HL-60/S4 treated with retinoic acid at 250 ng/mL for 4 days and 3 days (cell line): ENCODE results near the gene MAP4K5.

Source experiments
- in situ Hi-C: fragments of 300-500 bp; cut with MboI; formaldehyde crosslinking; loops from 2 replicates; pipeline ENCODE4 v1.7.0; 2022; ENCODE audit warnings: low sequenced_read_pairs

Gene MAP4K5

DNA sequence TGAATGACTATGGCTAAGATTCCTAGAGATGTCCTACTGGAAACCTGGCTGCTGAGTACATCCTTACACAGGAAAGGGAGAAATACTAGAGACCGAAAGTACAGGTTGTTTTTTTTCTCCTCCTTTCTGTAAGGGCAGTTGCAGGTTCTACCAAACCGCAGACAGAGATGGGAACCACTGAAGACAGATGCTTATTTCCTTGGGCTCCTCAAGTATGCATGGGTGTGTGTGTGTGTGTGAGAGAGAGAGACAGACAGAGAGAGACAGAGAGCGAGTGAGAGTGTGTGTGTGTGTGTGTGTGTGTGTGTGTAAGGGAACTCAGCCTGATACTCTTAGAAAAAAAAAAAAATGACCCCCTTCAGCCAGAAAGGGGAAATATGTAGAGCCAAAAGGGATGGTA lies 42.5 kb downstream of the MAP4K5 start:
- in situ Hi-C loops: no loop called here

DNA sequence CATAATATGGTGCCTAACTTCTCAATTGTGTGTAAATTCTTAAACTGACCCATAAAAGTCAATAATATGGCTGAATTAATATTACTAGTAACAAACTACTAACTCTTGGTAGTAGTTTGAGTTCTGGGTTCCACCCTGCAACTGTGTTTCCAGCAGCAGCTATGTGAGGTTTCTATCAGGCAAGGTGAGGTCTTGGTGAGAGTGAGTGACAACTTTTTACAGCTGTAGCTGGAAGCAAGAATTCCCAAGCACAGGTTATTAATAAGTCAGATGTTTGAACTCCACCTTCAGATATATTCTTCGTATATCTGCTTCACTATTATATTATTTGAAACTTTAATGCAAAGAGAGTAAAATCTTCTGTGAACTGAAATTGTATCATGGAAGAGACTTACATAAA lies 43.8 kb downstream of the MAP4K5 start:
- in situ Hi-C loops: no loop called here

DNA sequence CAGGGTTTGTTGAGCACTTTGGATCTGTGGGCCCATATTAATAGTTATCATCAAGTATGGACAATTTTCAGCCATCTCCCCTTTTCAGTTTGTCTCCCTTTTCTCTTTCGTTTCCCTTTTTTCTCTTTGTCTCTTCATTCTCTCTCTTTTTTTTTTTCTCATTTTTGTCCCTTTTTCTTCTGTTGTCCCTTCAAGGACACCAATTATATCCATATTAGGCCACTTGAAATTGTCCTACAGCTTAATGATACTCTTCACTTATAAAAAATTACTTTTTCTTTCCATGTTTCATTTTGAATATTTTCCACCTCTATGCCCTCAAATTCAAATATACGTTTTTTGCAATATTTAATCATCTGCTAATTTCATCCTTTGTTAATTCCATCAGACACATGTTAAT lies 53.3 kb downstream of the MAP4K5 start:
- in situ Hi-C loops: no loop called here

DNA sequence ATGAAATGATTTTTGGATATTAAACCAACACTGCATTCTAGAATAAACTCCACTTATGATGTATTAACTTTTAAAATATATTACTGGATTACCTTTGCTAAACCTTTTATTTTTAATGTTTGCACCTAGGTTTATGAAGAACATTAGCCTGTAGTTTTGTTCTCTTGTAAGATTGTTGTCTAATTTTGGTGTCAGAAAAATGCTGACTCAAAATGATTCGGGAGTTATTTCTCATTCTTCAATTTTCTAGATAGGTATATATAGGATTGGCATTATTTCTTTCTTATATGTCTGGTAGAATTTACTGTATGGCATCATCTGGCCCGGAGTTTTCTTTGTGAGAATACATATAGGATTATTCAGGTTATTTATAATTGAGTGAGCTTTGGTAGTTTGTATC lies 54.6 kb downstream of the MAP4K5 start:
- in situ Hi-C loops: no loop called here

DNA sequence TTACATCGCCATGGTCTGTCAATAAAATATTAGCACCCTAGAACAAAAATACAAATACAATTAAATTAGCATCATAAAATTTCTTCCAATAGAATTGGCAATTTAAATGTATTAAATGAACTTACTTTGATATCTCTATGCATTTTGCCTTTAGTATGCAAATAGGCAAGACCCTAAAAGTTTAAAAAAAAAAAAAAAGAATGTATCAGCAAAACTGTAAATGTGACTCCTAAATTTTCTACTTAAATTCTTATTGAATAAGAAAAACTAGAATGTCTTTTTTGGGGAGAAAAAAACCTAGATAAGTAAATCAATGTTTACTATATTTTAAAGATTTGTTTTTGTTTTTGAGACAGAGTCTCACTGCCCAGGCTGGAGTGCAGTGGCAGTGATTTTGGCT lies 56.2 kb downstream of the MAP4K5 start:
- in situ Hi-C loops: no loop called here

DNA sequence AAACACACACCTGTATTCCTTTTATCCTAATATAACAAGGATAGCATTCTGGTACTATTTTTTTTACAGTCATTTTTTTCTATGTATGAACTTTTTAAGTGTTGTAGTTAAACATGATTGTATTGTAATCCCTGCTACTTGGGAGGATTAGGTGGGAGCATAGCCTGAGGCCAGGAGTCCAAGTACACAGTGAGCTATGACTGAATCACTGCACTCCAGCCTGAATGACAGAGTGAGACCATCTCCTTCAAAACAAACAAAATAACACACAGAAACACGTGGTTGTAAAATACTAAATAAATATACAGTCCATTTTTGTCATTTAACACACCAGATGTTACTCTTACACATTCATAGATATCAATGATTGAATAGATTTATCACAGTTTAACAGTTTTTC lies 56.9 kb downstream of the MAP4K5 start:
- in situ Hi-C loops: no loop called here

DNA sequence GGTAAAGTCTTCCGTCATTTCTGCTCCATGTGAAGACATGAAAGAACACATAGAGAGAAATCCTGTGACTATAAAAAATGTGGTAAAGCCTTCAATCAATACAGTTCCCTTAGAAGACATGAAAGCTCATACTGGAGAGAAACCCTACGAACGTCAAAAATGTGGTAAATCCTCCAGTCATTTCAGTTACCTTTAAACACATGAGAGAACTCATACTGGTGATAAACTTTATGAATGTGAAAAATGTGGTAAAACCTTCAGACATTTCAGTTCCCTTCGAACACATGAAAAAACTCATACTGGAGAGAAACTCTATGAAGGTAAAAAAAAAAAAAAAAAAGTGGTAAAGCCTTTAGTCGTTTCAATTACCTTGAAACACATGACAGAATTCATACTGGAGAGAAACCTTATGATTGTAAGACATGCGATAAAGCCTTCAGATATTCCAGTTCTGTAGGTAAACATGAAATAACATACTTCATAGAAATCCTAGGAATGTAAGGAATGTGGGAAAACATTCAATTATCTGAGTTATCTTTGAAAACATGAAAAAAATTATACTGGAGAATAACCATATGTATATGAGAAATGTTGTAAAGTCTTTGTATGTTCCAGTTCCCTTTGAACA lies 60.4 kb downstream of the MAP4K5 start:
- in situ Hi-C loops: no loop called here

DNA sequence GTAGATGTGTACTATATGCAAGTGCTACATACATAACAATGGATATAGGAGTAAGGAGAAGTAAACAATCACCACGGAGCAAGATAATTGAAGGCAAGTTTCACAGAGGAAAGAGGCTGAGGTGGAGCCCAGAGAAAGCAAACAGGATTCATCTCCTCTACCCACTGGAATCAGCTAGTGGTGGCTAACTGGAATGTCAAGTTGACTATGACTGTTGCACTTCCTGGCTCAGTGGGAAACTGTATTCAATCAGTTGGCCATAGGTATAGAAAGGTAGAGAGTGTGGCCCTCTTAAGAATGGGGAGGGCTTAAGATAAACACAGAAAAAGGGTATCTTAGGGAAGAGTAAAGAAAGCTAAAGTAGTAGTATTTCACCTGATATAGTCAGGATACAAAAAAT lies 62.4 kb downstream of the MAP4K5 start:
- in situ Hi-C loops: no loop called here

DNA sequence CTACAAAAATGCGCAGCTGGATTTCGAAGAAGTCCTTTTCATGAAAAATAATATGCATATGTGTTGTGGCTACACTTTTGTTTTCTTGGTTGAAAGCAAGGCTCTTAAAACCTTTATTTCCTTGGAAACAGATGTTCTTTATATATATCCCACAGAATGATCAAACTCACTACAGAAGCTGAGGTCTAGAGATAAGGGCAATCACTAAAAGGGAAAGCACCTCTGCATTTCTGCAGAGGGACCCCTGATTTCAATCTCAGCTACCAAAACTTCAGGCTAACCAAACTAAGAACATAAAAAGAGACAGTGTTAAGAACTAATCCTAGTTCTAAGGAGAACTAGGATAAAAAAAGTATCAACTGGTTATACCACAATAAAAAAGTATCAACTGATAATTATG lies 70.3 kb downstream of the MAP4K5 start:
- in situ Hi-C loops: no loop called here

DNA sequence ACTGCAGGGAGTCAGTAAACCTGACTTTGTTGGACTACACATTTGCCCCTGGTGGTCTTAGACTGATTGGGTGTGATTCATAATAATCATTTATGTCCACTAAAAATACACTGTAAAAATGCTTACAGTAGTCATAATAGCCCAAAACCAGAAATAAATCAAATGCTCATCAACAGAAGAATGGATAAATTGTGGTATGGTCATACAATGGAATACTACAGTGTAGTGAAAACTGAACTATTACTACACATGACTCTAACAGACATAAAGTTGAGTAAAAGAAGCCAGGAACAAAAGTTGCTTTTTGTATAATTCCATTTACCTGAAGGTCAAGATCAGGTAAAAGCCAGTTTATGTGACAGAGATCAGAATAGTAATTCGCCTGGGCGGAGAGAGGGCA lies 78.5 kb downstream of the MAP4K5 start:
- in situ Hi-C loops: no loop called here

DNA sequence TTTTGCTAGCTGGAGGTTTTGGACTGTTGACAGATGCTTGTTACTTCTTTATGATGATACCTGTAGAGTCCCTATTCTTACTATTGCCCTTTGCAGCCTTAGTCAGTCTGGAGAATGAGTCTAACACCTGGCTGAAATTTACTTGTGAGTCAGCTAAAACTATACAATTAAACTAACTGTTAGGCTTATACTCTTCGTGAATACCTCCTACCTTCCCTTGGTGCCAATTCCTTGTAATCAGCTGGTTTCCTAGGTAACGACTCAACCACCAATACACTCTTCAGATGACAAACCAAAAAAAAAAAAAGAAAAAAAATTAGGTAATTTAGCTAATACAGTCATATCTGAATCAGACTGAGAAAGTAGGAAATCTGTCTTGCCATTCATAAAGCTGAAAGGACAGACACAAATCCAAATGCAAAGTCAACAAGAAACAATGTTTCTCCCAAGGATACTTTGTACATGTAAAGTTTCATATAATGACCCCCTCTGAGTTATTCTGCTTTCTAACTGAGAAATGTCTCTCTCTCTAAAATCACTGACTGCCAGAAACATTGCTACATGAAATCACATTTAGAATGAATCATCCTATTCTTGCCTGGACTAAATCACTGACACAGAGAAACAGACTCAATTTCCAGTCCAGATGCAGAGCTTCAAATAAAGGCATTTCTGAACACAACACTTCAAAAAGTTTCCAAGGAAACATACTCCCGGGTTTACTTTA lies 79.2 kb downstream of the MAP4K5 start:
- in situ Hi-C loops: no loop called here

DNA sequence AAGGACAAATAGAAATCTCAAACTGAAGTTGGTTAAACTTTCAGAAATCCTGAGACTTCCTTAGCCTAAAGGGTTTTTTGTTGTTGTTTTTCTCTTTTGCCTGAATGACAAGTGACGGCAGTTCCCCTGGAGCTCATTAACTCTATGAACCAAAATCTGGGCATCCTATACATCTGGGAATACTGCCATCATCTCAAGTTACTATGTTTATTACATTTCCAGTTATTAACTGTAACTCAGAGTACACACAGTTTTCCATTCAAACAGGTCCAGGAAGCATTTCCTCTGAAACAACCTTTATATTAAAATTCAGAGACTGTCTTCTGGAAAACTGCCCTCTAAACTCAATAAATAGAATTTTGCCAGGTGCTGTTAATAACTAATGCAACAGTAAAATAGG lies 80.1 kb downstream of the MAP4K5 start:
- in situ Hi-C loops: no loop called here

DNA sequence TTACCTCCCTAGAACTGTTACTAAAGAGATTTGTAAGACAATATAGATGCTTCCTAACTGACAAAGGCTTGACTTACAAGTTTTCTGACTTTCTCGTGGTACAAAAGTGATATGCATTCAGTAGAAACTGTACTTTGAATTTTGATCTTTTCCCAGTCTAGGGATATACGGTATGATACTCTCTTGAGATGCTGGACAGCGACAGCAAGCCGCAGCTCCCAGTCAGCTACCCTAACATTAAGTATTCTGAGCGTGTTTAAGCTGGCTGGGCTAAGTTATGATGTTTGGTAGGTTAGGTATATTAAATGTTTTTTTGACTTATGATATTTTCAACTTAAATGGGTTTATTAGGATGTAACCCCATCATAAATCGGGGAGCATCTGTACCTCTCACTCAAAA lies 80.5 kb downstream of the MAP4K5 start:
- in situ Hi-C loops: no loop called here

DNA sequence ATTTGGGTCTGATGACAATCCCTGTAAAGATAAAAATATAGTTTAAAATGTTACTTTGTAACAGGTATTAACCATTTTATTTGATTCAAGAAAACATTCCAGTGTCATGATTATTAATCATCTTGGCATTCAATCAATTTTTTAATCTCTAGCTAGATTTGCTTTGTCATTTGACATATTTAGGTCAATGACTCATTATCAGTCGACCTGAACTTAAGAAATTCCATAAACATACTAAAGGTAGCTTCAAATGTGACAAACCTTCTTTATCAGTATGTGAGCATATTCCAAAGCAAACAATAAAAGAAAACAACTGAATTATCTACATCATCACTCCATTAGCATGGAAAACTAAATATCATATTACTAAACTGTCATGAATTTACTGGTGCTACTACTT lies 84.9 kb downstream of the MAP4K5 start:
- in situ Hi-C loops: no loop called here

DNA sequence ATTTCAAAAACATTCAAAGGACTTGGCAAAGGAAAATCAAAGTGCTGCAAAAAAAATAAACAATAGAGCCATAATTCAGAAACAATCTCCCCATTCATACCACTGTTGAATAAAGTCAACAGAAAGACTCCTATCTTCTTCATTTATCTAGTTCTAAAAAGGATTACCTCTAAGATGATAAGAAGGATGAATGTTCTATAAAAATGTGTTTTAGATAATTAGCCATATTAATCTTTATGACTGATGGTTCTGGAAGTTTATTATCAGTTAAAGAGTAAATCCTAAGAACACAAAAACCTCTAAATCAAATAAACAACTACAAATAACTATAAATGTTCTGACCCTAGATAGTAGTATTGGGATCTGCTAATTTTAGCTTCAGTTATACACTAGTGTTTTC lies 97.8 kb downstream of the MAP4K5 start:
- in situ Hi-C loops: no loop called here

DNA sequence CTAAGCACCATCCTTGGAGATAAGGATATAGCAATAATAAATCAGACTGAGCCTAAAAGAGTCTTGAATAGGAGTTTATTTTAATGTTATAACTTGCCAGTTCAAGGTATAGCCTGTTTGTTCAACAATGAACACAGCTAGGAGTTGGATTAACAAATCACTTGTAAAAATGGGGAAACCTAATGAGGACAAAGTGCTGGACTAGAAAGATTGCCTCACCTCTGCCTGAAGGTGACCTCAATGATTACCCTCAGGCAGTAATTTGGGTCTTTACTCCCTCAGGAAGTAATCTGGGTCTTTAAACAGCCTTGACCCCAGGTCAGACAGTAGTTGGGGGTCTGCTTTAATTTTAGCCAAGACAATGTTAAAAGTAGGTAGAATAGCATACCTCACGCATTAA lies 100.2 kb downstream of the MAP4K5 start:
- in situ Hi-C loops: no loop called here

DNA sequence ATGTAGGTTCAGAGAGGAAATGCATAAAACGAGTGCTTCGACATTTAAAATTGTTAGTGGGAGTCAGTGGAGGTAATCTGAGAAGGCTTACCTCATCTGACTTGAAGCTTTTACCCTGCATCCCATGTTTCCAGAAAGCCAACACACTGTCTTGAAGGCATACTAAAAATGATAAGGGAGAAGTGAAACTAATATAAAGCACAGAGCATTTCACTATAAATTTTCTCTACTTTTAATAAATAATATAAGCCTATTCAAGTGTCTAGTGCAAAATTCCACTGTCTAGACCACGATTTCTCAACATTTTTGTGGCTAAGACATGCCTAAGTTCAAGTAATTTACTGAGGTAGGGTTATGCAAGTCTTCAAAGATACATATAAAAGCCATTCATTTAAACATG lies 106.6 kb downstream of the MAP4K5 start:
- in situ Hi-C loops: no loop called here

DNA sequence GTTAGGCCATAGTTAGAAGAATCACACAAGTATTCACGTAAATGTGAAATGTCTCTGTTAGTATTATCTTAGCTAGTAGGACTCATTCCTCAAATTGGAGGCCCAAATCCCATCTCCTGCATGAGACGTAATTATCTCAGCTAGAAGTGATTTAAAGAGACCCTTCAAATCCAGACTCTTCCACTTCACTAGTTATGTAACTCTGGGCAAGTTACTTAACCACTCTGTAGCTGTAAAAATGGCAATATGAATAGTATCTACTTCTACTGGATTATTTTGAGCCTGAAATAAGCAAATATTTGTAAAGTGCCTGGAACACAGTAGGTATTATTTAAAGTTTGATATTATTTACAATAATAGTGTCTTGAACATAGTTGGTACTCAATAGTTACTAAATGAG lies 107.3 kb downstream of the MAP4K5 start:
- in situ Hi-C loops: no loop called here

DNA sequence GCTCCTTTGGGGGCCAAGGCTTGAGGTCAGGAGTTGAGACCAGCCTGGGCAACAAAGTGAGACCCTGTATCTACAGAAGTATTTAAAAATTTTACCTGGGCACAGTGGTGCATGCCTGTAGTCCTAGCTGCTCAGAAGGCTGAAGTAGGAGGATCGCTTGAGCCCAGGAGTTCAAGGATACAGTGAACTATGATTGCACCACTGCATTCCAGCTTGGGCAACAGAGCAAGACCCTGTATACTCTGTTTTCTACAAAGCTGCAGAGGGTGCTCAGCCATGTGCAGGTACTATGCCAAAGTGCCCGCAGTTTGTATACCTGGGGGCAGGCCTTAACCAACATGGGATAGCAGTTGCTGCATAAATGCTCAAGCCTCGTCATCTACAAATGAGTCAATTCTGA lies 108.8 kb downstream of the MAP4K5 start:
- in situ Hi-C loops: no loop called here

DNA sequence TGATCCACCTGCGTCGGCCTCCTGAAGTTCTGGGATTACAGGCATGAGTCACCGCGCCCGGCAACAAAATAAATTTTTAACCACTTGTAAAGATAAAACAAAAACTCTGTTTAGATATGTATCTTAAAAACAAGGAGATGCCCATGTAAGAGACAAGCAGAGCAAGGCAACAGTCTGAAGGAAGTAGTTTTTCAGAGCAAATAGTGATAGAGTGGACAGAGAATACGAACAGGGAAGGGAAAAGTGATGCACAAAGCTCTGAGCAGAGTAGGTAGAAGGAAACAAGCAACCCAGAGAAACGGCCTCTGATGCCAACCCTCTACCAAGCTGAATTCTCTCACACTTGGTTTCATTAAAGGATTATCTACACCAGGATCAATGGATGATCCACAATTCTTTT lies 110.9 kb downstream of the MAP4K5 start:
- in situ Hi-C loops: no loop called here

DNA sequence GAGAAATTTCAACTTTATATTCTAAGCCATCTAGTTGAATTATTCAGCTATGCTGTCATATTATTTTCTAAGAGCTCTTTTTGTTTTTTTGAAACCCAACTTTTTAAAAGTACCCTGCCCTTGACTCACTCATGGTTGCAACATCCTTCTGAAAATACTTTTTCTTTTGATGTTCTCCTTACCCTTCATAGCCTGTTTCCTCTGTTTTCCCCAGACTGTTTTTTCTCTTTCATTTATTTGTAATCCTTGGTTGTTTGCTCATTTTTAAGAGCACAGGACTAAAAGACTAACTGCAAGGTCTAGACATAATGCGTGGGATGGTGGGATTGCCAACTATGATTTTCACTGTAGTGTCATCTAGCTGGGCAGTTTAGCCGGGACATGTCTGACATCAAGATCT lies 114.5 kb downstream of the MAP4K5 start:
- in situ Hi-C loops: no loop called here

DNA sequence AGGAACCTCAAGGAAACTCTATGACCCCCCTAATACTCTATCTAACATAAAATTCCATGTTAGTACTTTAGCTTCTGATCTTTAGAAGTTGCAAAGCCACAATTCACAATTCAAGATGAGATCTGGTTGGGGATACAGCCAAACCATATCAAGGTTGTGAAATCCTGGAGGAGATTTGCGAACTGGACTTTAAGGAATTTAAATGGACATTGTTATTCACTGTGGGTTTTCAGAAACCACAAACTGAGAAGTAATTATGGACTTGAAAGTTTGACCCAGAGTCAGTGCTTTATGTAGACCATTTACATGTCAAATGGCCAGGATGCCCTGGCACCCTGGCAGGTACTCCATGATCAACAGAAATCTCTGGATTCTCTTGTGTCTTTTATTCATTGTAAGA lies 121.4 kb downstream of the MAP4K5 start:
- in situ Hi-C loops: no loop called here

DNA sequence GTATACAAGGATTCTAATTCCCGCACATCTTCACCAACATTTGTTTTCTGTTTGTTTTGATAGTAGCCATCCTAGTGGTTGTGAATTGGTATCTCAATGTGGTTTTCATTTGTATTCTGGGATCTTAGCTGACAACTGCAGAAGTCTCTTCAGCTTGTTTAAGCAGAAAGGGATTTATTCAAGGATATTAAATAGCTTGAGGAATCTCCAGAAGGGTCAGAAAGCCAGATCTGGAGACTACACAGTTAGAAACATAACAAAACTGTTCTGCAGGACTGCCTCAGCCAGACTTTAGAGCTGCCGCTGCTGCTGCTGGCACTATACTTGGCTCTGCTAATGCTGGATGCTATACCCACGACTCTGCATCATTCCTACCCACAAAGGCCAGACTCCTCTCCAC lies 122.3 kb downstream of the MAP4K5 start:
- in situ Hi-C loops: no loop called here
